SU-DHL-6 (cell line): ENCODE data around the gene RHEX.
A peak's percentile ranks its signal among the peaks of the same experiment; 100 is the strongest.

Experiments
- H2AFZ ChIP-seq: fragments of 200-600 bp; sonication (generic); 2 replicates; pipeline ENCODE4 v1.6.1; 2014; ENCODE audit warnings: low read depth, mild to moderate bottlenecking, moderate library complexity, mixed read lengths, antibody characterized with exemption, low read length; ENCODE audit not compliant: severe bottlenecking
- H3F3A ChIP-seq: fragments of 200-600 bp; shearing (Covaris generic); 2 replicates; pipeline ENCODE4 v1.6.0; 2016; ENCODE audit warnings: antibody characterized with exemption, mild to moderate bottlenecking; ENCODE audit not compliant: insufficient read depth
- H3K27ac ChIP-seq: fragments of 200-600 bp; sonication (generic); 2 replicates; pipeline ENCODE4 v1.5.1; 2016; ENCODE audit warnings: low read depth, mild to moderate bottlenecking, low read length, moderate library complexity, mixed read lengths
- H3K27me3 ChIP-seq: fragments of 200-600 bp; sonication (generic), shearing (Covaris generic); 2 replicates; pipeline ENCODE4 v1.6.0; 2014; ENCODE audit warnings: mild to moderate bottlenecking, low read length
- H3K36me3 ChIP-seq: fragments of 200-600 bp; sonication (generic); 2 replicates; pipeline ENCODE4 v1.6.1; 2014; ENCODE audit warnings: mild to moderate bottlenecking, low read length, mixed read lengths
- H3K4me2 ChIP-seq: fragments of 300-600, 200-600 bp; shearing (Covaris generic), sonication (generic); 2 replicates; pipeline ENCODE4 v1.6.0; 2014; ENCODE audit warnings: low read length, low read depth, mild to moderate bottlenecking; ENCODE audit not compliant: poor library complexity, severe bottlenecking
- H3K4me3 ChIP-seq: fragments of 200-600 bp; sonication (generic); 2 replicates; pipeline ENCODE4 v1.5.1; 2014; ENCODE audit warnings: antibody characterized with exemption, low read length, mild to moderate bottlenecking, mixed read lengths; ENCODE audit not compliant: insufficient read depth, poor library complexity, severe bottlenecking
- H3K79me2 ChIP-seq: fragments of 200-600 bp; sonication (generic); 2 replicates; pipeline ENCODE4 v1.6.1; 2014; ENCODE audit warnings: mild to moderate bottlenecking, low read length, moderate library complexity; ENCODE audit not compliant: insufficient read depth
- H3K9ac ChIP-seq: fragments of 200-600 bp; sonication (generic); 2 replicates; pipeline ENCODE4 v1.7.0; 2014; ENCODE audit warnings: mild to moderate bottlenecking, low read length
- H3K9me2 ChIP-seq: fragments of 200-600 bp; sonication (generic); replicated peaks from 2 replicates; pipeline ENCODE4 v1.6.1; 2014; ENCODE audit warnings: low read length; ENCODE audit not compliant: insufficient read depth
- H3K9me3 ChIP-seq: fragments of 200-600 bp; sonication (generic); 2 replicates; pipeline ENCODE4 v1.6.1; 2014; ENCODE audit warnings: low read length, mixed read lengths; ENCODE audit not compliant: insufficient read depth
- H4K20me1 ChIP-seq: fragments of 200-600 bp; sonication (generic); 2 replicates; pipeline ENCODE4 v1.6.1; 2014; ENCODE audit warnings: low read depth, mild to moderate bottlenecking, antibody characterized with exemption, low read length, moderate library complexity, mixed read lengths
- EZH2phosphoT487 ChIP-seq: fragments of 200-600 bp; sonication (generic), shearing (Covaris generic); conservative IDR thresholded peaks from 2 replicates; pipeline ENCODE4 v1.6.1; 2018; ENCODE audit warnings: mild to moderate bottlenecking, antibody characterized with exemption, low read length, moderate library complexity, mixed read lengths
- TF ChIP-seq, protein P1 (sequence below): fragments of 200-600 bp; sonication (generic); IDR thresholded peaks from one replicate; pipeline ENCODE4 v1.5.1; 2017; ENCODE audit warnings: antibody characterized with exemption, mild to moderate bottlenecking, low read length, moderate library complexity; ENCODE audit not compliant: insufficient read depth, poor library complexity, severe bottlenecking

Gene RHEX

DNA sequence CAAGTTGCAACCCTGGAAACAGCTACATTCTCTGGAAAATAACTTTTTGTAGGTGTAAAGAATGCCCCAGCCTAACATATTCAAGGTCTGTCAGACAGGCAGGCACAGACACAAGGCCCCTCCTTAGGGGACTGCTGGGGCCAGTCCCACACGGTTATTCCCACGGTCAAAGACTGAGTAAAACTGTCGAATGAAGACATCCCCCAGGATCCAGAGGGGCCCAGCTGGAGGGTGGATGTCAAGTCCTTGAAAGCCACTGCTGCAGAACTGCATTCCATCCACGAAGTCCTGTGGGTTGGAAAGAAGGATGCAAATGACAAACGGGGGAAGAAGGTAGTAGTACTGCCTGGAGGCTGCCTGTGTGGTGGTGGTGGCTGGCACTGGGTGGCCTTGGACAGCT lies 42.9 kb upstream of the RHEX start:
- Histone ChIP-seq H3K4me2 (no peak overlapping the region), H3K9me3 (no peaks in the 10 kb centered on the region), H3K9ac (no peak overlapping the region), H3F3A (no peaks in the 10 kb centered on the region), H3K27ac (no peak overlapping the region), H3K4me3 (no peak overlapping the region), H3K27me3 (no peaks in the 10 kb centered on the region), H3K9me2 (no peaks in the 10 kb centered on the region), H3K36me3 (no peaks in the 10 kb centered on the region), H2AFZ (no peak overlapping the region), H3K79me2 (no peaks in the 10 kb centered on the region), H4K20me1 (no peaks in the 10 kb centered on the region)
- TF ChIP-seq EZH2phosphoT487 = no peak
- TF ChIP-seq, protein P1, sequence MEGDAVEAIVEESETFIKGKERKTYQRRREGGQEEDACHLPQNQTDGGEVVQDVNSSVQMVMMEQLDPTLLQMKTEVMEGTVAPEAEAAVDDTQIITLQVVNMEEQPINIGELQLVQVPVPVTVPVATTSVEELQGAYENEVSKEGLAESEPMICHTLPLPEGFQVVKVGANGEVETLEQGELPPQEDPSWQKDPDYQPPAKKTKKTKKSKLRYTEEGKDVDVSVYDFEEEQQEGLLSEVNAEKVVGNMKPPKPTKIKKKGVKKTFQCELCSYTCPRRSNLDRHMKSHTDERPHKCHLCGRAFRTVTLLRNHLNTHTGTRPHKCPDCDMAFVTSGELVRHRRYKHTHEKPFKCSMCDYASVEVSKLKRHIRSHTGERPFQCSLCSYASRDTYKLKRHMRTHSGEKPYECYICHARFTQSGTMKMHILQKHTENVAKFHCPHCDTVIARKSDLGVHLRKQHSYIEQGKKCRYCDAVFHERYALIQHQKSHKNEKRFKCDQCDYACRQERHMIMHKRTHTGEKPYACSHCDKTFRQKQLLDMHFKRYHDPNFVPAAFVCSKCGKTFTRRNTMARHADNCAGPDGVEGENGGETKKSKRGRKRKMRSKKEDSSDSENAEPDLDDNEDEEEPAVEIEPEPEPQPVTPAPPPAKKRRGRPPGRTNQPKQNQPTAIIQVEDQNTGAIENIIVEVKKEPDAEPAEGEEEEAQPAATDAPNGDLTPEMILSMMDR = no peak

DNA sequence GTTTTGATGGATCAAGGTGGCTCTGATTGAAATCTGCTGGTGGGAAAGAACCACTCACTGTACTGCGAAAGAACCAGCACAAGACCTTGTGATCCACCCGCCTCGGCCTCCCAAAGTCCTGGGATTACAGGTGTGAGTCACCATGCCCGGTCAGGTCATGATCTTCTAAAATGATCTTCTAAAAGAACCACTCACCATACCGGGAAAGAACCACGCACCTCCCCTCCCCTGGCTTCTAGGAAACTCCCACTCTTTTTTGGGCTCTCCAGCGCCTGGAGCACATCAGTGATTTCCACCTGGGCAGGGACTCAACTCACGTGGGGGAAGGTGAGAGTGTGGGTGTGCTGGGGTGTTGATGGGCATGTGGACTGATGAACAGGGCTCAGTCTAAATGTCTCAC lies 41.9 kb upstream of the RHEX start:
- Histone ChIP-seq H3K9me2 (no peaks in the 10 kb centered on the region), H3K9ac (no peak overlapping the region), H3K27ac (no peak overlapping the region)

DNA sequence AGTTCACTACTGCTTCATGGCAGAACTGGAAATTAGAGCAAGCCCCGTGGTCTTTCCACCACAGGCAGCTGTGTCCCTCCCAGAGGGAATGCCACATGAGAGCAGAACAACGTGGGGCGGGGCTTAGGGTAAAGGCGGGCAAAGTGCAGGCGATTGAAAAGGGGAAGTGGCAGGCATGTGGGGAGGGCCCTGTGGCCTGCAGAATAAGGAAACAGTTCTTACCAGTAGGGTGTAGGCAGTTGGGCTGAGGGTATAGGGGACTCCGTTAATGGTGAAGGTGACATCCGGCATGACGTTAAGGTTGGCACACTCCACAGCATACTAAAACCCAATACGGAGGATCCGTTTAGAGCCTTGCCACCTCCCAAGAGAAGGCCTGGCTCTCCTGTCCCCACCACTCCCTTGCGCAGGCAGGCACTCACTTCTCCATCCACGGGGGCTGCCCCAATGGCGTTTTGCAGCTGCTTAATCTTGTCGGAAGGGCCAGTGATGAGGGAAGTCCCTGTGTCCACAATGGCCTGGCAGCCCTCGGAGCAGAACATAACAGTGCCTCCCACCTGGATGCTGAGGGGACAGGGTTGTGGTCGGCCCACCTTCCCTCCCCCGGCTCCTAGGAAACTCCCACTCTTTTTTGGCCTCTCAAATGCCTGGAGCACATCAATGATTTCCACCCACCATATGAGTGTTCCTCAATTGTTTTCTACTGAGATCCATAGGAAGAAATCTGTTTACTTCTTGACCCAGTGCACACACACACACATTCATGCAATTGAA lies 40.7 kb upstream of the RHEX start:
- Histone ChIP-seq H3K9me3 (no peaks in the 10 kb centered on the region), H4K20me1 (no peaks in the 10 kb centered on the region), H3K27ac (peak overlapping the region; percentile 42), H3K9ac (peak overlapping the region; percentile 29; the same call in 1 of the 2 replicates), H3K27me3 (no peaks in the 10 kb centered on the region), H3K4me3 (no peak overlapping the region), H3K9me2 (no peaks in the 10 kb centered on the region), H3F3A (no peaks in the 10 kb centered on the region), H3K36me3 (no peaks in the 10 kb centered on the region), H3K79me2 (no peaks in the 10 kb centered on the region), H2AFZ (peak overlapping the region; percentile 89), H3K4me2 (peak overlapping the region; percentile 39)
- TF ChIP-seq EZH2phosphoT487 = no peak
- TF ChIP-seq, protein P1 = no peak

More for the DNA sequence above, 41.9 kb upstream of the RHEX start:
- no peak overlapping the region for H2AFZ ChIP-seq
- no peak for TF ChIP-seq EZH2phosphoT487
- TF ChIP-seq, protein P1 = no peak
- H4K20me1 ChIP-seq = no peaks in the 10 kb centered on the region
- no peaks in the 10 kb centered on the region for H3K79me2 ChIP-seq
- no peak overlapping the region for H3K4me3 ChIP-seq
- no peak overlapping the region for H3K4me2 ChIP-seq
- no peaks in the 10 kb centered on the region for H3K36me3 ChIP-seq
- no peaks in the 10 kb centered on the region for H3F3A ChIP-seq
- H3K27me3 ChIP-seq = no peaks in the 10 kb centered on the region
- no peaks in the 10 kb centered on the region for H3K9me3 ChIP-seq
